HepG2 (cell line): ENCODE measurements around the gene ILDR1.

Experiments
- CTCF ChIP-seq: sonication (generic); formaldehyde crosslinking; IDR thresholded peaks from 2 replicates; pipeline ENCODE4 v1.5.0; 2020; ENCODE audit warnings: mild to moderate bottlenecking, missing genetic modification reagents, moderate library complexity
- DZIP1 ChIP-seq: sonication (generic); formaldehyde crosslinking; IDR thresholded peaks from 2 replicates; pipeline ENCODE4 v1.5.0; 2020; ENCODE audit warnings: mild to moderate bottlenecking, missing genetic modification reagents
- FOXK1 ChIP-seq: sonication (generic); formaldehyde crosslinking; IDR thresholded peaks from 2 replicates; pipeline ENCODE4 v1.4.0; 2020; ENCODE audit warnings: low read depth, missing genetic modification reagents, borderline replicate concordance
- IRF2 ChIP-seq: IDR thresholded peaks from 2 replicates; pipeline ENCODE4 v1.6.1; 2018; ENCODE audit warnings: missing genetic modification reagents, missing compliant biosample characterization
- ISL2 ChIP-seq: sonication (generic); formaldehyde crosslinking; IDR thresholded peaks from 2 replicates; pipeline ENCODE4 v1.5.0; 2020; ENCODE audit warnings: missing genetic modification reagents
- KLF6 ChIP-seq: IDR thresholded peaks from 2 replicates; pipeline ENCODE4 v1.8.0; 2016; ENCODE audit warnings: missing biosample characterization, missing genetic modification reagents
- MAFF ChIP-seq: IDR thresholded peaks from 2 replicates; pipeline ENCODE4 v1.6.1; 2011; ENCODE audit warnings: low read depth, low read length, improper control_type of control experiment
- NPAS2 ChIP-seq: sonication (generic); formaldehyde crosslinking; IDR thresholded peaks from 2 replicates; pipeline ENCODE4 v1.8.0; 2022; ENCODE audit warnings: mild to moderate bottlenecking, missing genetic modification reagents, borderline replicate concordance
- PAX8 ChIP-seq: sonication (generic); formaldehyde crosslinking; IDR thresholded peaks from 2 replicates; pipeline ENCODE4 v1.8.0; 2022; ENCODE audit warnings: mild to moderate bottlenecking, missing genetic modification reagents, borderline replicate concordance
- RAD21 ChIP-seq: fragments of 450-650 bp; formaldehyde crosslinking; IDR thresholded peaks from 2 replicates; pipeline ENCODE4 v1.5.0; 2020; ENCODE audit warnings: mild to moderate bottlenecking
- ZFP1 ChIP-seq: IDR thresholded peaks from 2 replicates; pipeline ENCODE4 v1.6.1; 2016

GRCh38 chr3:121956363-121956762 lies 65.7 kb downstream of the ILDR1 start:
- TF ChIP-seq KLF6 (no peak), PAX8 (no peak), IRF2 (CRISPR knock-in tag) (no peak), CTCF (CRISPR knock-in tag) (0 out of 2 replicates have a peak, but pooled peaks have one; percentile 3), ISL2 (no peak), NPAS2 (CRISPR knock-in tag) (no peak), MAFF (no peak), FOXK1 (no peak), DZIP1 (CRISPR knock-in tag) (no peak), RAD21 (CRISPR knock-in tag) (no peak), ZFP1 (CRISPR knock-in tag) (no peak)
